ENCODE data around the gene C20orf173. TPM values are rescaled to one million over a fixed set of nuclear protein-coding genes. Genes with fewer than 3 reads are reported as not detected.

C20orf173 gene
- total RNA-seq, 1 experiment from 2014 or later: not detected

DNA sequence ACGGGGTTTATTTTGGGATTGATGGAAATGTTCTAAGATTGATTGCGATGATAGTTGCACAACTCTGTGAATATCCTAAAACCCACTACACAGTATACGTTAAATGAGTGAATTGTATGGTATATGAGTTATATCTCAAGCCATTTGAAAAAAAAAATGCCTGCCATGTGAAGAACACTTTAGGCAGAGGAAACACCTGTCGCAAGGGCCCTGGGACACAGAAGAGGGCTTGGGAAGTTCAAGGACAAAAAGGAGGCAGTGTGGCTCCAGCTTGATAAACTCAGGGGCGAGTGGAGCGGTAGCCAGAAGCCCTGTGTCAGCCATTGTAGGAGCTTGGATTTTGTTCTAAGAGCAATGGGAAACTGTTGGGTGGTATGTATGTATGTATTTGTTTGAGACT is 37.1 kb downstream of the C20orf173 start (continued):
- TF ChIP-seq, protein P1, sequence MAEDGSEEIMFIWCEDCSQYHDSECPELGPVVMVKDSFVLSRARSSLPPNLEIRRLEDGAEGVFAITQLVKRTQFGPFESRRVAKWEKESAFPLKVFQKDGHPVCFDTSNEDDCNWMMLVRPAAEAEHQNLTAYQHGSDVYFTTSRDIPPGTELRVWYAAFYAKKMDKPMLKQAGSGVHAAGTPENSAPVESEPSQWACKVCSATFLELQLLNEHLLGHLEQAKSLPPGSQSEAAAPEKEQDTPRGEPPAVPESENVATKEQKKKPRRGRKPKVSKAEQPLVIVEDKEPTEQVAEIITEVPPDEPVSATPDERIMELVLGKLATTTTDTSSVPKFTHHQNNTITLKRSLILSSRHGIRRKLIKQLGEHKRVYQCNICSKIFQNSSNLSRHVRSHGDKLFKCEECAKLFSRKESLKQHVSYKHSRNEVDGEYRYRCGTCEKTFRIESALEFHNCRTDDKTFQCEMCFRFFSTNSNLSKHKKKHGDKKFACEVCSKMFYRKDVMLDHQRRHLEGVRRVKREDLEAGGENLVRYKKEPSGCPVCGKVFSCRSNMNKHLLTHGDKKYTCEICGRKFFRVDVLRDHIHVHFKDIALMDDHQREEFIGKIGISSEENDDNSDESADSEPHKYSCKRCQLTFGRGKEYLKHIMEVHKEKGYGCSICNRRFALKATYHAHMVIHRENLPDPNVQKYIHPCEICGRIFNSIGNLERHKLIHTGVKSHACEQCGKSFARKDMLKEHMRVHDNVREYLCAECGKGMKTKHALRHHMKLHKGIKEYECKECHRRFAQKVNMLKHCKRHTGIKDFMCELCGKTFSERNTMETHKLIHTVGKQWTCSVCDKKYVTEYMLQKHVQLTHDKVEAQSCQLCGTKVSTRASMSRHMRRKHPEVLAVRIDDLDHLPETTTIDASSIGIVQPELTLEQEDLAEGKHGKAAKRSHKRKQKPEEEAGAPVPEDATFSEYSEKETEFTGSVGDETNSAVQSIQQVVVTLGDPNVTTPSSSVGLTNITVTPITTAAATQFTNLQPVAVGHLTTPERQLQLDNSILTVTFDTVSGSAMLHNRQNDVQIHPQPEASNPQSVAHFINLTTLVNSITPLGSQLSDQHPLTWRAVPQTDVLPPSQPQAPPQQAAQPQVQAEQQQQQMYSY (CRISPR knock-in tag; IDR thresholded peaks at IDR 0.05): no peak
- TF ChIP-seq ZNF121 (CRISPR knock-in tag; IDR thresholded peaks at IDR 0.05): no peak
- TF ChIP-seq, protein P2, sequence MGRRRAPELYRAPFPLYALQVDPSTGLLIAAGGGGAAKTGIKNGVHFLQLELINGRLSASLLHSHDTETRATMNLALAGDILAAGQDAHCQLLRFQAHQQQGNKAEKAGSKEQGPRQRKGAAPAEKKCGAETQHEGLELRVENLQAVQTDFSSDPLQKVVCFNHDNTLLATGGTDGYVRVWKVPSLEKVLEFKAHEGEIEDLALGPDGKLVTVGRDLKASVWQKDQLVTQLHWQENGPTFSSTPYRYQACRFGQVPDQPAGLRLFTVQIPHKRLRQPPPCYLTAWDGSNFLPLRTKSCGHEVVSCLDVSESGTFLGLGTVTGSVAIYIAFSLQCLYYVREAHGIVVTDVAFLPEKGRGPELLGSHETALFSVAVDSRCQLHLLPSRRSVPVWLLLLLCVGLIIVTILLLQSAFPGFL (CRISPR knock-in tag; IDR thresholded peaks at IDR 0.05; ENCODE audit: borderline replicate concordance): no peak

DNA sequence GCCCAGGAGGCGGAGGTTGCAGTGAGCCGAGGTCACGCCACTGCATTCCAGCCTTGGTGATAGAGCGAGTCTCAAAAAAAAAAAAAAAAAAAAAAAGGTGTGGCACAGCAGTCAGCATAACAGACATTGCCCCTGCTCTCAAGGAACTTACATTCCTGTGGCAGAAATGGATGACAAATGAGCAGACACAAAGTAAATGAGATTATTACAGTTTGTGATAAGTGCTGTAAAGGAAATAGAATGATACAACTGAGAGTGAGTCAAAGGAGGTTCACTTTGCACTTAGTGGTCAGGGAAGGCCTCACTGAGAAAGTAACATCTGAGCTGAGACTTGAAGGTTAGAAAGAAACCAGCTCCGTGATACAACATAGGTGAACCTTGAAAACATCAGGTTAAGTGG is 37.6 kb downstream of the C20orf173 start:
- no peak overlapping the region for H3K27ac Mint-ChIP-seq

More for the DNA sequence above, 37.6 kb downstream of the C20orf173 start:
- peaks cover 70% of the 10 kb centered on the region for H3K36me3 Mint-ChIP-seq
- CTCF ChIA-PET: no interaction called here
- ATAC-seq (no peak), DNase-seq (ENCODE audit: low spot score) (no peak)
- POLR2A ChIA-PET: no interaction called here
- no peaks in the 10 kb centered on the region for H3K27me3 Mint-ChIP-seq (ENCODE audit: low read depth)
- H3K4me3 Mint-ChIP-seq: no peak overlapping the region
- TF ChIP-seq PRRX2 (CRISPR knock-in tag; IDR thresholded peaks at IDR 0.05) (no peak), FOXJ3 (CRISPR knock-in tag; IDR thresholded peaks at IDR 0.05; ENCODE audit: borderline replicate concordance) (no peak), SOX15 (CRISPR knock-in tag; IDR thresholded peaks at IDR 0.05) (no peak), FOXK1 (CRISPR knock-in tag; IDR thresholded peaks at IDR 0.05) (no peak), IRF2 (CRISPR knock-in tag; IDR thresholded peaks at IDR 0.05; ENCODE audit: borderline replicate concordance, low read depth) (no peak), ELF4 (CRISPR knock-in tag; IDR thresholded peaks at IDR 0.05; ENCODE audit: low read depth) (no peak), GRHL2 (CRISPR knock-in tag; IDR thresholded peaks at IDR 0.05; ENCODE audit: insufficient replicate concordance, severe bottlenecking) (no peak)
- TF ChIP-seq, protein P3, sequence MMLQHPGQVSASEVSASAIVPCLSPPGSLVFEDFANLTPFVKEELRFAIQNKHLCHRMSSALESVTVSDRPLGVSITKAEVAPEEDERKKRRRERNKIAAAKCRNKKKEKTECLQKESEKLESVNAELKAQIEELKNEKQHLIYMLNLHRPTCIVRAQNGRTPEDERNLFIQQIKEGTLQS (CRISPR knock-in tag; conservative IDR thresholded peaks at IDR 0.05): no peak
- TF ChIP-seq, protein P4, sequence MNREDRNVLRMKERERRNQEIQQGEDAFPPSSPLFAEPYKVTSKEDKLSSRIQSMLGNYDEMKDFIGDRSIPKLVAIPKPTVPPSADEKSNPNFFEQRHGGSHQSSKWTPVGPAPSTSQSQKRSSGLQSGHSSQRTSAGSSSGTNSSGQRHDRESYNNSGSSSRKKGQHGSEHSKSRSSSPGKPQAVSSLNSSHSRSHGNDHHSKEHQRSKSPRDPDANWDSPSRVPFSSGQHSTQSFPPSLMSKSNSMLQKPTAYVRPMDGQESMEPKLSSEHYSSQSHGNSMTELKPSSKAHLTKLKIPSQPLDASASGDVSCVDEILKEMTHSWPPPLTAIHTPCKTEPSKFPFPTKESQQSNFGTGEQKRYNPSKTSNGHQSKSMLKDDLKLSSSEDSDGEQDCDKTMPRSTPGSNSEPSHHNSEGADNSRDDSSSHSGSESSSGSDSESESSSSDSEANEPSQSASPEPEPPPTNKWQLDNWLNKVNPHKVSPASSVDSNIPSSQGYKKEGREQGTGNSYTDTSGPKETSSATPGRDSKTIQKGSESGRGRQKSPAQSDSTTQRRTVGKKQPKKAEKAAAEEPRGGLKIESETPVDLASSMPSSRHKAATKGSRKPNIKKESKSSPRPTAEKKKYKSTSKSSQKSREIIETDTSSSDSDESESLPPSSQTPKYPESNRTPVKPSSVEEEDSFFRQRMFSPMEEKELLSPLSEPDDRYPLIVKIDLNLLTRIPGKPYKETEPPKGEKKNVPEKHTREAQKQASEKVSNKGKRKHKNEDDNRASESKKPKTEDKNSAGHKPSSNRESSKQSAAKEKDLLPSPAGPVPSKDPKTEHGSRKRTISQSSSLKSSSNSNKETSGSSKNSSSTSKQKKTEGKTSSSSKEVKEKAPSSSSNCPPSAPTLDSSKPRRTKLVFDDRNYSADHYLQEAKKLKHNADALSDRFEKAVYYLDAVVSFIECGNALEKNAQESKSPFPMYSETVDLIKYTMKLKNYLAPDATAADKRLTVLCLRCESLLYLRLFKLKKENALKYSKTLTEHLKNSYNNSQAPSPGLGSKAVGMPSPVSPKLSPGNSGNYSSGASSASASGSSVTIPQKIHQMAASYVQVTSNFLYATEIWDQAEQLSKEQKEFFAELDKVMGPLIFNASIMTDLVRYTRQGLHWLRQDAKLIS (CRISPR knock-in tag; IDR thresholded peaks at IDR 0.05; ENCODE audit: borderline replicate concordance): no peak
- TF ChIP-seq, protein P5, sequence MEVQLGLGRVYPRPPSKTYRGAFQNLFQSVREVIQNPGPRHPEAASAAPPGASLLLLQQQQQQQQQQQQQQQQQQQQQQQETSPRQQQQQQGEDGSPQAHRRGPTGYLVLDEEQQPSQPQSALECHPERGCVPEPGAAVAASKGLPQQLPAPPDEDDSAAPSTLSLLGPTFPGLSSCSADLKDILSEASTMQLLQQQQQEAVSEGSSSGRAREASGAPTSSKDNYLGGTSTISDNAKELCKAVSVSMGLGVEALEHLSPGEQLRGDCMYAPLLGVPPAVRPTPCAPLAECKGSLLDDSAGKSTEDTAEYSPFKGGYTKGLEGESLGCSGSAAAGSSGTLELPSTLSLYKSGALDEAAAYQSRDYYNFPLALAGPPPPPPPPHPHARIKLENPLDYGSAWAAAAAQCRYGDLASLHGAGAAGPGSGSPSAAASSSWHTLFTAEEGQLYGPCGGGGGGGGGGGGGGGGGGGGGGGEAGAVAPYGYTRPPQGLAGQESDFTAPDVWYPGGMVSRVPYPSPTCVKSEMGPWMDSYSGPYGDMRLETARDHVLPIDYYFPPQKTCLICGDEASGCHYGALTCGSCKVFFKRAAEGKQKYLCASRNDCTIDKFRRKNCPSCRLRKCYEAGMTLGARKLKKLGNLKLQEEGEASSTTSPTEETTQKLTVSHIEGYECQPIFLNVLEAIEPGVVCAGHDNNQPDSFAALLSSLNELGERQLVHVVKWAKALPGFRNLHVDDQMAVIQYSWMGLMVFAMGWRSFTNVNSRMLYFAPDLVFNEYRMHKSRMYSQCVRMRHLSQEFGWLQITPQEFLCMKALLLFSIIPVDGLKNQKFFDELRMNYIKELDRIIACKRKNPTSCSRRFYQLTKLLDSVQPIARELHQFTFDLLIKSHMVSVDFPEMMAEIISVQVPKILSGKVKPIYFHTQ (CRISPR knock-in tag; IDR thresholded peaks at IDR 0.05): no peak
- TF ChIP-seq, protein P2 (CRISPR knock-in tag; IDR thresholded peaks at IDR 0.05; ENCODE audit: borderline replicate concordance): no peak
- TF ChIP-seq, protein P6, sequence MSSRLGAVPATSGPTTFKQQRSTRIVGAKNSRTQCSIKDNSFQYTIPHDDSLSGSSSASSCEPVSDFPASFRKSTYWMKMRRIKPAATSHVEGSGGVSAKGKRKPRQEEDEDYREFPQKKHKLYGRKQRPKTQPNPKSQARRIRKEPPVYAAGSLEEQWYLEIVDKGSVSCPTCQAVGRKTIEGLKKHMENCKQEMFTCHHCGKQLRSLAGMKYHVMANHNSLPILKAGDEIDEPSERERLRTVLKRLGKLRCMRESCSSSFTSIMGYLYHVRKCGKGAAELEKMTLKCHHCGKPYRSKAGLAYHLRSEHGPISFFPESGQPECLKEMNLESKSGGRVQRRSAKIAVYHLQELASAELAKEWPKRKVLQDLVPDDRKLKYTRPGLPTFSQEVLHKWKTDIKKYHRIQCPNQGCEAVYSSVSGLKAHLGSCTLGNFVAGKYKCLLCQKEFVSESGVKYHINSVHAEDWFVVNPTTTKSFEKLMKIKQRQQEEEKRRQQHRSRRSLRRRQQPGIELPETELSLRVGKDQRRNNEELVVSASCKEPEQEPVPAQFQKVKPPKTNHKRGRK (CRISPR knock-in tag; IDR thresholded peaks at IDR 0.05; ENCODE audit: borderline replicate concordance): no peak
- TF ChIP-seq, protein P7, sequence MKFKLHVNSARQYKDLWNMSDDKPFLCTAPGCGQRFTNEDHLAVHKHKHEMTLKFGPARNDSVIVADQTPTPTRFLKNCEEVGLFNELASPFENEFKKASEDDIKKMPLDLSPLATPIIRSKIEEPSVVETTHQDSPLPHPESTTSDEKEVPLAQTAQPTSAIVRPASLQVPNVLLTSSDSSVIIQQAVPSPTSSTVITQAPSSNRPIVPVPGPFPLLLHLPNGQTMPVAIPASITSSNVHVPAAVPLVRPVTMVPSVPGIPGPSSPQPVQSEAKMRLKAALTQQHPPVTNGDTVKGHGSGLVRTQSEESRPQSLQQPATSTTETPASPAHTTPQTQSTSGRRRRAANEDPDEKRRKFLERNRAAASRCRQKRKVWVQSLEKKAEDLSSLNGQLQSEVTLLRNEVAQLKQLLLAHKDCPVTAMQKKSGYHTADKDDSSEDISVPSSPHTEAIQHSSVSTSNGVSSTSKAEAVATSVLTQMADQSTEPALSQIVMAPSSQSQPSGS (CRISPR knock-in tag; IDR thresholded peaks at IDR 0.05; ENCODE audit: borderline replicate concordance, low read depth): no peak
- TF ChIP-seq, protein P8, sequence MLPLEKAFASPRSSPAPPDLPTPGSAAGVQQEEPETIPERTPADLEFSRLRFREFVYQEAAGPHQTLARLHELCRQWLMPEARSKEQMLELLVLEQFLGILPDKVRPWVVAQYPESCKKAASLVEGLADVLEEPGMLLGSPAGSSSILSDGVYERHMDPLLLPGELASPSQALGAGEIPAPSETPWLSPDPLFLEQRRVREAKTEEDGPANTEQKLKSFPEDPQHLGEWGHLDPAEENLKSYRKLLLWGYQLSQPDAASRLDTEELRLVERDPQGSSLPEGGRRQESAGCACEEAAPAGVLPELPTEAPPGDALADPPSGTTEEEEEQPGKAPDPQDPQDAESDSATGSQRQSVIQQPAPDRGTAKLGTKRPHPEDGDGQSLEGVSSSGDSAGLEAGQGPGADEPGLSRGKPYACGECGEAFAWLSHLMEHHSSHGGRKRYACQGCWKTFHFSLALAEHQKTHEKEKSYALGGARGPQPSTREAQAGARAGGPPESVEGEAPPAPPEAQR (CRISPR knock-in tag; IDR thresholded peaks at IDR 0.05): no peak
- no peaks in the 10 kb centered on the region for H3K9me3 Mint-ChIP-seq
- H3K4me1 Mint-ChIP-seq: no peaks in the 10 kb centered on the region
